ENCODE results near the gene JMJD1C. TPM values are rescaled to one million over a fixed set of nuclear protein-coding genes. Genes with fewer than 3 reads are reported as not detected.

The JMJD1C gene
- total RNA-seq, 1 experiment from 2014 or later = 180 TPM

GRCh38 chr10:63173468-63174232, 292.1 kb downstream of the JMJD1C start:
- no peaks in the 10 kb centered on the region for H3K27me3 Mint-ChIP-seq (ENCODE audit: low read depth)
- ChIA-PET CTCF (no interaction called here), POLR2A (no interaction called here)
- no peaks in the 10 kb centered on the region for H3K9me3 Mint-ChIP-seq
- TF ChIP-seq MAX (CRISPR knock-in tag; IDR thresholded peaks at IDR 0.05) = no peak
- peak; percentile 18; the same call in 1 of the 2 replicates for TF ChIP-seq ZNF121 (CRISPR knock-in tag; IDR thresholded peaks at IDR 0.05)
- H3K27ac Mint-ChIP-seq = peak overlapping the region; percentile 52
- DNase-seq (ENCODE audit: low spot score) = no peak
- no peaks in the 10 kb centered on the region for H3K4me1 Mint-ChIP-seq
- H3K36me3 Mint-ChIP-seq = peaks cover 82% of the 10 kb centered on the region
- H3K4me3 Mint-ChIP-seq = no peak overlapping the region
- no peak for ATAC-seq

GRCh38 chr10:63171926-63172325, 293.9 kb downstream of the JMJD1C start:
- peaks cover 75% of the 10 kb centered on the region for H3K36me3 Mint-ChIP-seq
- H3K9me3 Mint-ChIP-seq = no peaks in the 10 kb centered on the region
- POLR2A ChIA-PET = no interaction called here
- no peak overlapping the region; the same call in 1 of the 2 replicates for H3K27ac Mint-ChIP-seq
- H3K4me1 Mint-ChIP-seq = no peaks in the 10 kb centered on the region
- TF ChIP-seq OVOL2 (CRISPR knock-in tag; IDR thresholded peaks at IDR 0.05; ENCODE audit: borderline replicate concordance) = no peak
- no peak for TF ChIP-seq ATF6 (CRISPR knock-in tag; IDR thresholded peaks at IDR 0.05)
- no peak for TF ChIP-seq E2F5 (CRISPR knock-in tag; IDR thresholded peaks at IDR 0.05)
- no peak for TF ChIP-seq CREM (CRISPR knock-in tag; IDR thresholded peaks at IDR 0.05)
- TF ChIP-seq HMGXB4 (CRISPR knock-in tag; IDR thresholded peaks at IDR 0.05) = no peak
- no peak for TF ChIP-seq CBFB (CRISPR knock-in tag; IDR thresholded peaks at IDR 0.05; ENCODE audit: low read depth)
- TF ChIP-seq ZNF219 (CRISPR knock-in tag; IDR thresholded peaks at IDR 0.05; ENCODE audit: borderline replicate concordance) = no peak
- no peak for TF ChIP-seq PRDM15 (CRISPR knock-in tag; IDR thresholded peaks at IDR 0.05)
- no peak for TF ChIP-seq SMAD3 (CRISPR knock-in tag; IDR thresholded peaks at IDR 0.05; ENCODE audit: borderline replicate concordance)
- TF ChIP-seq CDX4 (CRISPR knock-in tag; IDR thresholded peaks at IDR 0.05; ENCODE audit: borderline replicate concordance) = no peak
- ATAC-seq (no peak), DNase-seq (ENCODE audit: low spot score) (no peak)
- no peak overlapping the region for H3K4me3 Mint-ChIP-seq
- CTCF ChIA-PET = no interaction called here
- no peaks in the 10 kb centered on the region for H3K27me3 Mint-ChIP-seq (ENCODE audit: low read depth)
